Measurements from ENCODE around the gene SDC1.

DNA sequence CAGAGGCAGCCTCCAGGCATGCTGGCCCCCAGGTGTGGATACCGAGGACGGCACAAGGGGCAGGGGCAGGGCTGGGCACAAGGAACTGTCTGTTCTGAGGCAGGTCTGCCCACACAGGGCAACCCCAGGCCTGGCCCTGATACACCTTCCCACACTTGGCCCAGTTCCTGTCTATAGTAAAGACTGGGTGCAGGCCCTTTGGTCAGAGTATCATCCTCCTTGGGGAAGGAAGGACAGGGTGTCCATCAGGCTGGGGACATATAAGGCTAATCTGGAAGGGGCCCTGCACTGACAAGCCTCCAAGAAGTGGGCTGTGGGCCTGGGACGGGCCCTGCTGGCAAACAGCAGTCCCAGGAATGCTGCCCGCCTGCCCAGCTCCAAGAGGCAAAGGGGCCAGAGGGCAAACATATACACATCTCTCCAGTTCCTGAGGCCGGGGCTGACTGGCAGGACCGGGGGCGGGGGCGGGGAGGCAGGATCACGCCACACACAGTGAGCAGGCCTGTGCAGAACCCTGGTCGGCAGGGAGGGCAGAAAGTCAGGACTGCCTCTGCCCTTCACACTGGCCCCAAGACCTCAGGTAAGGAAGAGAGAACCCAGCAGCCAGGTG lies 18.9 kb downstream of the SDC1 start:
- TF ChIP-seq, protein P1, sequence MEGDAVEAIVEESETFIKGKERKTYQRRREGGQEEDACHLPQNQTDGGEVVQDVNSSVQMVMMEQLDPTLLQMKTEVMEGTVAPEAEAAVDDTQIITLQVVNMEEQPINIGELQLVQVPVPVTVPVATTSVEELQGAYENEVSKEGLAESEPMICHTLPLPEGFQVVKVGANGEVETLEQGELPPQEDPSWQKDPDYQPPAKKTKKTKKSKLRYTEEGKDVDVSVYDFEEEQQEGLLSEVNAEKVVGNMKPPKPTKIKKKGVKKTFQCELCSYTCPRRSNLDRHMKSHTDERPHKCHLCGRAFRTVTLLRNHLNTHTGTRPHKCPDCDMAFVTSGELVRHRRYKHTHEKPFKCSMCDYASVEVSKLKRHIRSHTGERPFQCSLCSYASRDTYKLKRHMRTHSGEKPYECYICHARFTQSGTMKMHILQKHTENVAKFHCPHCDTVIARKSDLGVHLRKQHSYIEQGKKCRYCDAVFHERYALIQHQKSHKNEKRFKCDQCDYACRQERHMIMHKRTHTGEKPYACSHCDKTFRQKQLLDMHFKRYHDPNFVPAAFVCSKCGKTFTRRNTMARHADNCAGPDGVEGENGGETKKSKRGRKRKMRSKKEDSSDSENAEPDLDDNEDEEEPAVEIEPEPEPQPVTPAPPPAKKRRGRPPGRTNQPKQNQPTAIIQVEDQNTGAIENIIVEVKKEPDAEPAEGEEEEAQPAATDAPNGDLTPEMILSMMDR (conservative IDR thresholded peaks at IDR 0.05 in 1 of 2, IDR thresholded peaks at IDR 0.05 in 1 of 2; ENCODE audit: extremely low read depth in 1 of 2, insufficient read depth in 1 of 2, low read depth in 1 of 2, low read length in 2 of 2) = peak in 1 of 2 donors; percentile 47
- no peak for TF ChIP-seq EZH2 (IDR thresholded peaks at IDR 0.05; ENCODE audit: borderline replicate concordance, low read length)

Measured in mammary epithelial cell (primary cell).